HL-60 (cell line): ENCODE results near the gene EEF1AKMT3.

ENCODE experiments used
- GABPA ChIP-seq: IDR thresholded peaks from 2 replicates; pipeline ENCODE4 v1.6.1; 2012; ENCODE audit warnings: low read depth
- TF ChIP-seq, protein P1 (sequence below): IDR thresholded peaks from one replicate; pipeline ENCODE4 v1.5.1; 2011; ENCODE audit warnings: low read length, control low read depth, inconsistent platforms; ENCODE audit not compliant: insufficient read depth

- no peak for TF ChIP-seq GABPA
- TF ChIP-seq, protein P1, sequence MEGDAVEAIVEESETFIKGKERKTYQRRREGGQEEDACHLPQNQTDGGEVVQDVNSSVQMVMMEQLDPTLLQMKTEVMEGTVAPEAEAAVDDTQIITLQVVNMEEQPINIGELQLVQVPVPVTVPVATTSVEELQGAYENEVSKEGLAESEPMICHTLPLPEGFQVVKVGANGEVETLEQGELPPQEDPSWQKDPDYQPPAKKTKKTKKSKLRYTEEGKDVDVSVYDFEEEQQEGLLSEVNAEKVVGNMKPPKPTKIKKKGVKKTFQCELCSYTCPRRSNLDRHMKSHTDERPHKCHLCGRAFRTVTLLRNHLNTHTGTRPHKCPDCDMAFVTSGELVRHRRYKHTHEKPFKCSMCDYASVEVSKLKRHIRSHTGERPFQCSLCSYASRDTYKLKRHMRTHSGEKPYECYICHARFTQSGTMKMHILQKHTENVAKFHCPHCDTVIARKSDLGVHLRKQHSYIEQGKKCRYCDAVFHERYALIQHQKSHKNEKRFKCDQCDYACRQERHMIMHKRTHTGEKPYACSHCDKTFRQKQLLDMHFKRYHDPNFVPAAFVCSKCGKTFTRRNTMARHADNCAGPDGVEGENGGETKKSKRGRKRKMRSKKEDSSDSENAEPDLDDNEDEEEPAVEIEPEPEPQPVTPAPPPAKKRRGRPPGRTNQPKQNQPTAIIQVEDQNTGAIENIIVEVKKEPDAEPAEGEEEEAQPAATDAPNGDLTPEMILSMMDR = no peak
Observed at GRCh38 chr12:57821474-57822214, 49.2 kb downstream of the EEF1AKMT3 start.
